ENCODE measurements around the gene SORBS2. TPM values are rescaled to one million over a fixed set of nuclear protein-coding genes. Genes with fewer than 3 reads are reported as not detected.

SORBS2 gene
- total and polyA plus RNA-seq, 2 of the 8 experiments (the other 6 are each of a cell fraction or from before 2014, with no cell fraction given) = 73.0 to 87.1 TPM

GRCh38 chr4:185648631-185649030 is 163.4 kb downstream of the SORBS2 start:
- Histone ChIP-seq H4K91ac (replicated peaks; ENCODE audit: insufficient read length, low read length) (no peak overlapping the region), H2BK20ac (ENCODE audit: low read length) (no peak overlapping the region), H4K20me1 (replicated peaks in 1 of 2; ENCODE audit: control insufficient read depth in 1 of 2, insufficient read depth in 2 of 2, low read length in 2 of 2) (no peaks in the 10 kb centered on the region), H3K4me2 (ENCODE audit: insufficient read depth in 1 of 2, low read depth in 2 of 2, low read length in 2 of 2) (no peak overlapping the region), H3K36me3 (ENCODE audit: control insufficient read depth in 2 of 4, insufficient read depth in 4 of 4, low read length in 3 of 4) (peaks cover 0 to 15% (median 4%) of the 10 kb centered on the region in 4 experiments; a peak in 5 of 8 replicates), H3K4me3 (ENCODE audit: extremely low read depth in 1 of 4, insufficient read depth in 2 of 4, low read depth in 3 of 4, low read length in 4 of 4) (no peak overlapping the region), H3K14ac (ENCODE audit: insufficient read length) (no peak overlapping the region), H2AFZ (ENCODE audit: low read length) (no peak overlapping the region), H3K4me1 (replicated peaks in 1 of 4; ENCODE audit: control insufficient read depth in 3 of 4, insufficient read depth in 4 of 4, low read length in 3 of 4) (peaks cover 4 to 16% (median 12%) of the 10 kb centered on the region in 4 experiments; a peak in 6 of 7 replicates), H2AK5ac (ENCODE audit: low read depth, low read length) (no peak overlapping the region), H3K4ac (replicated peaks; ENCODE audit: insufficient read length, low read depth, low read length) (no peak overlapping the region), H4K8ac (ENCODE audit: extremely low read depth, insufficient read depth, low read length) (no peak overlapping the region), H3K23ac (ENCODE audit: insufficient read length) (no peak overlapping the region), H4K5ac (ENCODE audit: insufficient read length, low read depth, low read length) (no peak overlapping the region), H2BK12ac (ENCODE audit: low read depth, low read length) (no peak overlapping the region), H3K56ac (replicated peaks; ENCODE audit: insufficient read length, low read depth, low read length) (no peak overlapping the region), H3K9ac (replicated peaks in 1 of 4; ENCODE audit: extremely low read depth in 1 of 4, low read depth in 3 of 4, low read length in 3 of 4) (no peak overlapping the region), H2BK120ac (replicated peaks; ENCODE audit: low read depth, low read length) (no peak overlapping the region), H3K79me2 (ENCODE audit: control insufficient read depth in 1 of 2, insufficient read depth in 2 of 2, low read length in 2 of 2) (no peaks in the 10 kb centered on the region), H3K27me3 (replicated peaks in 1 of 4; ENCODE audit: control insufficient read depth in 3 of 4, extremely low read depth in 1 of 4, insufficient read depth in 3 of 4, low read length in 3 of 4) (no peaks in the 10 kb centered on the region), H2BK5ac (ENCODE audit: low read depth, low read length) (no peak overlapping the region), H3K23me2 (ENCODE audit: low read depth, low read length) (peaks cover 2% of the 10 kb centered on the region; the same call in 1 of the 2 replicates), H3K18ac (ENCODE audit: extremely low read depth, low read length) (no peak overlapping the region), H2BK15ac (ENCODE audit: low read length) (no peak overlapping the region), H3K79me1 (ENCODE audit: low read depth, low read length) (no peaks in the 10 kb centered on the region), H3K27ac (ENCODE audit: low read depth, low read length) (no peak overlapping the region), H3K9me3 (ENCODE audit: insufficient read depth in 2 of 2, low read depth in 1 of 2, low read length in 1 of 2) (no peaks in the 10 kb centered on the region)
- TF ChIP-seq JUN (IDR thresholded peaks at IDR 0.05; ENCODE audit: low read depth, low read length) (no peak), YY1 (IDR thresholded peaks at IDR 0.05; ENCODE audit: low read depth, low read length) (no peak)
- POLR2A ChIA-PET (ENCODE audit: partially characterized antibody) = interaction anchor here (0.7 kb wide), 1 partner anchor 371 kb away, joined by 3 read pairs; no protein-coding TSS in a partner anchor
- 90% methylated on average over 4 of the region's 4 CpGs; no CpG with 5 or more reads in 1 of the 2 experiments for WGBS, 2 experiments (ENCODE audit: extremely low coverage in 1 of 2, insufficient coverage in 1 of 2, insufficient read length in 1 of 2, insufficient replicate concordance in 2 of 2, low coverage in 1 of 2, low lambda C conversion rate in 2 of 2, missing lambda C conversion rate in 1 of 2)
- DNase-seq (ENCODE audit: low read depth in 1 of 2, low spot score in 2 of 2) = no peak
- FAIRE-seq = no peak
- CTCF ChIA-PET (ENCODE audit: partially characterized antibody) = interaction anchor here (1.0 kb wide), 1 partner anchor 16 kb away, joined by 4 read pairs; no protein-coding TSS in a partner anchor
